NCI-H2196 (cell line): ENCODE data around the gene ABHD17A.

Source experiments
- DNase-seq: peaks from one replicate; lab custom pipeline; 2025; ENCODE audit not compliant: unreplicated experiment; lab: John Stamatoyannopoulos, UW

ABHD17A gene

GRCh38 chr19:1864480-1865171 lies 20.7 kb downstream of the ABHD17A start:
- DNase-seq, result peak; percentile 75

GRCh38 chr19:1863638-1864479 lies 21.4 kb downstream of the ABHD17A start:
- peak; percentile 99 for DNase-seq

- no peak for DNase-seq
Measured at GRCh38 chr19:1863328-1863637, 22.0 kb downstream of the ABHD17A start, which contains the start of gene KLF16. Gene KLF16, minus strand, starts transcription at chr19:1863579. Its CDS starts 82 bp downstream, at chr19:1863497.

- peak; percentile 41 for DNase-seq
Measured at GRCh38 chr19:1862424-1863327, 22.6 kb downstream of the ABHD17A start.

- DNase-seq, result no peak
Measured at GRCh38 chr19:1862068-1862423, 23.2 kb downstream of the ABHD17A start.

GRCh38 chr19:1861599-1862031 lies 23.7 kb downstream of the ABHD17A start:
- no peak for DNase-seq

- no peak for DNase-seq
Measured at GRCh38 chr19:1860821-1861598, 24.3 kb downstream of the ABHD17A start.

GRCh38 chr19:1860042-1860775 lies 25.1 kb downstream of the ABHD17A start:
- DNase-seq, result peak; percentile 33

- DNase-seq, result no peak
Measured at GRCh38 chr19:1859331-1859781, 25.9 kb downstream of the ABHD17A start.

GRCh38 chr19:1858412-1859081 lies 26.7 kb downstream of the ABHD17A start:
- no peak for DNase-seq

- DNase-seq, result no peak
Measured at GRCh38 chr19:1857648-1858326, 27.5 kb downstream of the ABHD17A start.

- no peak for DNase-seq
Measured at GRCh38 chr19:1856698-1857603, 28.3 kb downstream of the ABHD17A start.

- DNase-seq, result no peak
Measured at GRCh38 chr19:1856345-1856697, 29.0 kb downstream of the ABHD17A start.

- DNase-seq, result no peak
Measured at GRCh38 chr19:1855828-1856255, 29.5 kb downstream of the ABHD17A start.

- DNase-seq, result peak; percentile 88
Measured at GRCh38 chr19:1855040-1855827, 30.1 kb downstream of the ABHD17A start.

GRCh38 chr19:1854542-1855039 lies 30.7 kb downstream of the ABHD17A start:
- DNase-seq, result no peak

GRCh38 chr19:1854039-1854541 lies 31.2 kb downstream of the ABHD17A start:
- DNase-seq, result no peak
